DMS79 (cell line): ENCODE results near the gene GIMAP1.

Experiments used
- DNase-seq: peaks from one replicate; lab custom pipeline; 2025; lab: John Stamatoyannopoulos, UW

The GIMAP1 gene

DNA sequence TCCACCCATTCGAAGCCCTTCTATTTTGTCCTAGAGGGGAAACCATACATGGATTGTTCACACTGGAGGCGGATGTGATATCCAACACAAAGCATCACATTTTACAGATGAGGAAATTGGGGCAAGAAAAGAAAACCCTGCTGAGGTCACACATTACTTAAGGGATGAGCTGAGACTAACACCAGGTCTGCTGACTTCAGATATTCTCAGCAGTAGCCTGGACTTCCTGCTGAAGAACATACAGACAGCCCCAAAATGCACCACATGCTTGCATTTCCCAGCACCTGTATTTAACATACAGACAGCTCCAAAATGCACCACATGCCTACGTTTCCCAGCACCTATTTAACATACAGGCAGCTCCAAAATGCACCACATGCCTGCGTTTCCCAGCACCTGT lies 32.0 kb downstream of the GIMAP1 start:
- DNase-seq, result no peak

DNA sequence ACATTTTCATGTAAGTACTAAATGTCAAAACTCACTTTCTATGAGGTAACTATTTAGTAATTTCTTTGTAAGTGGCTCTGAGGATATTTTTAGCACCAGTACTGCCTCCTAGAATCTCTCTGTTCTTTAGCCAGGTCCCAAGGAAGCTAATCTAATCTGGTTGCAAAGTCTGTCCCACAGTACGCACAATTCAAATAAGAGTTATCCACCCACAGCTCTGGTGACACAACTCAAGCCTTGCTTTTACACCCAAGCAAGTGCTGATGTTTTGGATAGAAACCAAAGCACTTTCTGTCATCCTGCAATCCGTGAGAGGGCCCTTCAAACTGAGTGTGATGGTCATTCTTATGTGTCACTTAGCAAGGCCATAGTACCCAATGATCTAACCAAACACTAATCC lies 35.3 kb downstream of the GIMAP1 start:
- no peak for DNase-seq

DNA sequence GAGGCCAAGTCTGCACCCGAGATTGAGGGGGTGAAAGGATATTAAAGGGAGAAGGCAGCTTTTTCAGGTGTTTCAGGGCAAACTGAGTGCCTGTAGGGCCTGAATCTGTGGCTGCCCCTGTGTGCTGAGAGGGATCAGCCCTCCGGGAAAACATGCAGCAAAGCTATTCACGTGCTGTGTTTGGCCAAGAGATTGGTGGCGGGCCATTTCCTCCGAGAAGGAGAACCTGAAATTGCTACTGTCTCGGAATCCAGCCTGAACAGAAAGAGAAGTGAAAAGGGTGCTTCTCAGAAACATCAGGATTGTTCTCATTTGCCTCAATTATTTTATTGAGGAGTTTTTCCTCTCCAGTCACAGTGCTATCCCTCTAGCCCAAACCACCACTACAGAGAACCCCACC lies 36.8 kb downstream of the GIMAP1 start:
- DNase-seq, result no peak

DNA sequence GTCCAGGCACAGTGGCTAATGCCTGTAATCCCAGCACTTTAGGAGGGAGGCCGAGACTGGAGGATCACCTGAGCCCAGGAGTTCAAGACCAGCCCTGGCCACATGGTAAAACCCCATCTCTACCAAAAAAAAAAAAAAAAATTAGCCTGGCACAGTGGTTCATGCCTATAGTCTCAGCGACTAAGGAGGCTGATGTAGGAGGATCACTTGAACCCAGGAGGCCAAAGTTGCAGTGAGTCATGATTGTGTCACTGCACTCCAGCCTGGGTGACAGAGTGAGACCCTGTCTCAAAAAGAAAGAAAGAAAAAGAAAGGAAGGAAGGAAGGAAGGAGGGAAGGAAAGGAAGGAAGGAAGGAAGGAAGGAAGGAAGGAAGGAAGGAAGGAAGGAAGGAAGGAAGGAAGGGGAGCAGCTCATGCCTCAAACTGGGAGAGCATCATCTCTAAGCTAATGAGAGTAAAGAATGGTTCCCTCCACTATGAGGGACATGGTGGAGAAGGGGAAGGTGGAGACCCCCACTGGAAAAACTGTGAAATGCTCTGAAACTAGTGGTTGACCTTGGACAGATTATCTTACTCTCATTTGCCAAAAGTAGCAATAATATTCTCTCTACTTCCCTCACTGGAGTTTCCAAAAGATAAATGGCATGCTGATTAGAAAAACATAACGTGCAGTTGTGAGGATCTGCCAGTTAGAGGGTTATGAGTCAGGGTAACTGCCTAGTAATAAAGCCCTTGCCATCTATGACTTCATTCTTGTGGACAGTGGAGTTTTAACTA lies 37.6 kb downstream of the GIMAP1 start:
- DNase-seq, result no peak

DNA sequence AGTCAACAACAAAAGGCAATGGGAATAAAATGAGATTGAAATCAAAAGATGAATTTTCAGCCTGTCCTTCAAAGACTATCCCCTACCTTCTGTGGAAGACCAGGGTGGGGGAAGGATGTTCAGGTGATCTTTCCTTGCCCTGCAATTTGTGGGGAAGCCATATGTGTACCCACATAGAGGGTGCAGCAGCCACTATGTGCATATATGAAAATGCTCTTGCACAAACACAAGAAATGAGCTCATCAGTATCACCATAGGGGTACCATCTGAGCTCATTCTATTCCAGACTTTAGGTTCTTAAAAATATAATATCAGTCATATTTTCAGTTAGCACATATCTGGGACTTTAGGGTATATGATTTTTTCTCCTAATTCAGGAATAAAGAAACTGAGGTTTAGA lies 38.5 kb downstream of the GIMAP1 start:
- no peak for DNase-seq

DNA sequence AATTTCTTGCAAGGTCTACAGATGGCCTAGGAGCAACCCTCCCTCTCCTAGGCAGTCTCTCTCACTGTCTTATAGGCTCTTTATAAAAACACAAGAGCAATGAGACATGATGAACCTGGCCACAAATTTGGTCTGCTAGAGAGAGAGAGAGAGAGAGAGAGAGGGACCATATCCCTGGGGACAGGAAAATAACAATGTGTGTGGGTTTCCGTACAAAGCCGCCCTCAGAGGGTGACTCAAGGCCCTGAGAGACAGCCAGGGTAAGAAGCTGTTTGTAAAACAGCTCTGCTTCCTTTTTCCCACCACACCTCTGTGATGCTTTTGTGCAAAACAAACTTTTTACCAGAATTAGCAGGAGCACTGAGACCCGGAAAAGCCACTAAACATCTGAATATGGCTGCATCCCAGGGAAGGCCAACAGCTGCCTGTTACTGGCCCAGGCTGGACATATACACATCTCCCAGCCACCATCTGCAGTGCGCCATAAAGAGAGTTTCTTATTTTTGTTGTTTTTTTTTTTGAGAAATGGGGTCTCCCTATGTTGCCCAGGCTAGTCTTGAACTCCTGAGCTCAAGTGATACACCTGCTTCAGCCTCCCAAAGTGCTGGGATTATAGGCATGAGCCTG lies 39.2 kb downstream of the GIMAP1 start:
- no peak for DNase-seq

DNA sequence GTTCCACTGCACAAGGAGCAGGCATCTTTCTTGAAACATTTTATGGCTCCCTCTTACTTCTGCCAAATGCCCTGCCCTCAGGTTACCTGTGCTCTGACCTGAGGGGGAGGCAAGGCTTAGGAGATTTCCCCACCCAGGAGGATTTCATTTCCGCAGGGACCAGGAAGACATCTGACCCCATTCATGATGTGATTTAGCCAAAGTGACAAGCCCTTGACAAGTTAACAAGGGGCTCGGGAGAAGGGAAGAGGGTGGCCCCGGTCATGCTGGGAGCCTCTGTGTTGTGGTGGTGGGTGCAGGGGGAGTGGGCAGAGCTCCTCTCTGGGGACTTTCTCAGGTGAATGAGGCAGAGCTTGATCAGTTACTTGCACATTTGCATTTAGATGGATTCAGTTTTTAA lies 39.8 kb downstream of the GIMAP1 start:
- no peak for DNase-seq

DNA sequence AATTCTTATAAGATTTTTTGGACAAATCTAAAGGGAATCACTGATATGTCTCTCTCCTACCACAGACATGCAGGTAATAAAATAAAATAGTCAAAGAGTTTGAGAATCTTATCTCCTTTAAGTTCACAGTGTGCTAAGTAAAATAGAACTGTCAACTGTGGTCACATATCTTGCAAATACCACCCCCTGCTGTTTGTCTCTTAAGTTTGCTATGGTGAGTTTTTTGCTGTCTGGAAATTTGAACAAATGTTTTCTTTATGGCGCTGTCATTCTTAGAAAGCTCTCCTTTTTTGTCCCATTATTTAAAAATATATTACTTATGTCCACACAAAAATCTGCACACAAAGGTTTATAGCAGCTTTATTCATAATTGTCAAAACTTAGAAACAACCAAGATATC lies 40.4 kb downstream of the GIMAP1 start:
- DNase-seq, result no peak

DNA sequence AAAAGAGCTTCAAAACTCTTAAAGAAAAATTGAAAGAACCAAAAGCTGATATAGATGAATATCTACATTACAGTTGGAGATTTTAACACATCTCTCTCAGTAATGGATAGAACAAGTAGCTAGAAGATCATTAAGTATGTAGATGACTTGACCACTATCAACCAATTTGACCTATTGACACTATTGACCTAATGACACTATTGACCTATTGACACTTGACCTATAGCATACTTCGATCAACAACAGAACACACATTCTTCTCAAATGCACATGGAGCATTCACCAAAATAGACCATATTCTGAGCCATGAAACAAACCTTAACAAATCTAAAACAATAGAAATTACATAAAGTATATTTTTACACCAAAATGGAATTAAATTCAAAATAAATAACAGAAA lies 43.1 kb downstream of the GIMAP1 start:
- no peak for DNase-seq

DNA sequence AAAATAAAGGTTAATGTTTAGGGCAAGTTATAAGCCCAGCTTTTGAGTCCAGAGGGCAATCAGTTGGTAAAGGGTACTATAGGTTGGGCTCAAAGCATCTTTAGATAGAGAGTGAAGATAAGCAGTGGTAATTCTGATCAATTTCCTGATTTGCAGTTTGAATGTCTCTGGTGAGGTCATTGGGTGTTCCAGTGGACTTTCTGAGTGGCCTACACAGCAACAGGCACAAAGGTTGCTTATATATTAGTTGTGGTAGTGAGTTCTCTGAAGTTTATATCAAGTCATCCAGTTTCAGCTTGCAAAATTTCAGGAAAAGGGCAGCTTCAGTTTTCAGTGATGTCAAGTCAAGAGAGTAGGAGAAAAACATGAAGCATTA lies 49.9 kb downstream of the GIMAP1 start:
- DNase-seq, result no peak

DNA sequence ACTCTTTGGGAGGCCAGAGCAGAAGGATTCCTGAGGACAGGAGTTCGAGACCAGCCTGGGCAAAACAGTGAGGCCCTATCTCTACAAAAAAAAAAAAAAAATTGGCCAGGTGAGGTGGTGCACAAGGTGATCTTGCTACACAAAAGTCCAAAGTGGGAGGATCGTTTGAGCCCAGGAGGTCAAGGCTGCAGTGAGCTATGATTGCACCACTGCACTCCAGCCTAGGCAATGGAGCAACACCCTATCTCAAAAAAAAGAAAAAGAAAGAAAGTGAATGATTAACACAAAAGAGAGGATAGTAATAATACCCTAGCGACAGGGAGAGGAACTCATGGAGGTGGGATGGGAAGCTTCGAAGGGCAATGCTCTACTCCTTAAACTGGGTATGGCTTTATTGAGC lies 53.4 kb downstream of the GIMAP1 start:
- DNase-seq, result no peak
